T1000 (cell line): ENCODE results near the gene MYT1.

Source experiments
- DNase-seq: peaks from one replicate; lab custom pipeline; 2025; ENCODE audit warnings: mixed read lengths; lab: John Stamatoyannopoulos, UW

MYT1 gene

DNA sequence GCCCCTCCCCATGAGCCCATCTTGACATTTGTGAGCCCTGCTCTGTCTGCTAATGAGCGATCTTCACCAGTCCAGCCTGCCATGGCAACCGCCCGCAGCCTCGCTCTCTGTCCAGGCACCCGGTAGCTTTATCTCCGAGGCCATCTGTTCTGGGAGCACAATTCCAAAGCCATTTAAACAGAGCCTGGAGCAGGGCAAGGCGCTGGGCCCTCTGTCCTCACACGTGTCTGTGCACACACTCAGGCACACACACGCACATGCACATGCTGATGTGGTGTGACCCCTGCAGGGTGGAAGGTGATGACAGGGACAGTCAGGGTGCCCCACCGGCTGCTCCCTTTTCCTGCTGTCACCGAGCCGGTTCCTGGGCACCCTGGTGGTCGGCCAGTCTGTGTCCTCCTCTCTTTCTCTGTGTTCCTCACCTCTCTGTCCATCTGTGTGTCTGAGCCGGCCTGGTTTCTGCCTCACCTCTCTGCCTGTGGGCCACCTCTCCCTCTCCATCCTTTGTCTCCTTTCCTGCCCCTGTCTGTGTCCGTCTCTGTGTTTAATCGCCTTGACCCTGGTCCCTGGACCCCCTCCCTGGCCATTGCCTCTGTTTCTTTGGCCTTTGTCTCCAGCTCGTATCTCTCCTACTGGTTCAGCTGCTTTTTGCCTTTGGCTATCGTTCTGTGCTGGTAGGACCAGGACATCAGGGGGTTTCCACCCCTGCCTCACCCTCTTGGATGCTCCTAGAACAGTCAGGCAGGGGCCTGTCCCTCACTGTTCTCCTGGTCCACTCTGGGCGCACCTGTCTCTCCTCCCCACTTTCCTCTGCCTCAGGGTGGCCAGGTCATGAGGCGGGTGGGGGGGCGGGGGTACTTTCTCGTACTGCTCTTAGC lies 8.8 kb upstream of the MYT1 start:
- no peak for DNase-seq

- DNase-seq, result no peak
Observed at GRCh38 chr20:64156136-64156885, 7.9 kb upstream of the MYT1 start.

- DNase-seq, result no peak
Observed at GRCh38 chr20:64156886-64157875, 7.1 kb upstream of the MYT1 start.

DNA sequence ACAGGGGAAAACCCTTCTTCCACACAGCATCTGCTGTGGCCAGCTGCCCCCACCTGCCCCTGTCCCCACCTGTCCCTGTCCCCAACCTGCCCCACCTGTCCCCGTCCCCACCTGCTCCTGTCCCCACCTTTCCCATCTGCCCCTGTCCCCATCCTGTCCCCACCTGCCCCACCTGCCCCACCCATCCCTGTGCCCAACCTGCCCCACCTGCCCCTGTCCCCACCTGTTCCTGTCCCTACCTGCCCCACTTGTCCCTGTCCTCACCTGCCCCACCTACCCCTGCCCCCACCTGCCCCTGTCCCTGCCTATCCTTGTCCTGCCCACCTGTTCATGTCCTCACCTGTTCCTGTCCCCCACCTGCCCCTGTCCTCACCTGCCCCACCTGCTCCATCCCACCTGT lies 6.4 kb upstream of the MYT1 start:
- no peak for DNase-seq

GRCh38 chr20:64158346-64159285 lies 5.6 kb upstream of the MYT1 start:
- no peak for DNase-seq

GRCh38 chr20:64159286-64159680 lies 5.0 kb upstream of the MYT1 start:
- no peak for DNase-seq

DNA sequence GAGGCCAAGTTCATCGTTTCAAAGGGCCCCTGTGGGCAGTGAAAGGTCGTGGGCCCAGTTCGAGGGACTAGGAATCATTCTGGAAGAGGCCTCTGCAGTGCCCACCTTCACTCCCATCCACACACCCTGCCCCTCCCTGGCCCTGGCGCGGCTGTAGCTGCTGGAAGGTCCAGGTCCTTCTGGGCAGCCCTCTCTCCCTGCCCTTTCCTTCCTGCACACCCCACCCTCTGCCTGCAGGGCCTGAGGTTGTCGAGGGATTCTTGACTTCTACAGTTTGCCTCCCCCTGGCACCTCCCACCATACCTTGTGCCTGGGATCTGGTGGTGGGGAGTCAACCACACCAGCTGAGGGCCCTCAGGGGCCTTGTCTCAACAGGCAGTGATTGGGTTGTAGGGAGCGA lies 4.5 kb upstream of the MYT1 start:
- DNase-seq, result no peak

DNA sequence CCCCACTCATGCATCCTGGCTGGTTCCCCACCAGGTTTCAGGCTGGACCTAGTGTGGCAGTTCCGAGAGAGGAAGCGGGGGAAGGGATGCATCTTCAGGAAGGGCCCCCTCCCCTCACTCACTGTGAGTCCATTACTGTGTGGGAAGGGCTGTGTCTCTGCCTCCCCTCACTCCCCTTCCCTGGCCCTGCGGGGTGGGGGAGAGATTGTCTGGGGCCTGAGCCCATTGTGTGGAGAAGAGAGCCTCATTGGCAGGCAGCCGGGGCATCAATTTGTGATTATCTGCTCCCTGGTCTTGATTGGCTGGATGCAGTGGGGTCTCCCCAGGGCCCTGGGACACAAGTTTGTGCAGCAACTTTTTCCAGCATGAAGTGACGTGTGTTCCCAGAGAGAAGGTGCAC lies 4.1 kb upstream of the MYT1 start:
- DNase-seq, result no peak

DNA sequence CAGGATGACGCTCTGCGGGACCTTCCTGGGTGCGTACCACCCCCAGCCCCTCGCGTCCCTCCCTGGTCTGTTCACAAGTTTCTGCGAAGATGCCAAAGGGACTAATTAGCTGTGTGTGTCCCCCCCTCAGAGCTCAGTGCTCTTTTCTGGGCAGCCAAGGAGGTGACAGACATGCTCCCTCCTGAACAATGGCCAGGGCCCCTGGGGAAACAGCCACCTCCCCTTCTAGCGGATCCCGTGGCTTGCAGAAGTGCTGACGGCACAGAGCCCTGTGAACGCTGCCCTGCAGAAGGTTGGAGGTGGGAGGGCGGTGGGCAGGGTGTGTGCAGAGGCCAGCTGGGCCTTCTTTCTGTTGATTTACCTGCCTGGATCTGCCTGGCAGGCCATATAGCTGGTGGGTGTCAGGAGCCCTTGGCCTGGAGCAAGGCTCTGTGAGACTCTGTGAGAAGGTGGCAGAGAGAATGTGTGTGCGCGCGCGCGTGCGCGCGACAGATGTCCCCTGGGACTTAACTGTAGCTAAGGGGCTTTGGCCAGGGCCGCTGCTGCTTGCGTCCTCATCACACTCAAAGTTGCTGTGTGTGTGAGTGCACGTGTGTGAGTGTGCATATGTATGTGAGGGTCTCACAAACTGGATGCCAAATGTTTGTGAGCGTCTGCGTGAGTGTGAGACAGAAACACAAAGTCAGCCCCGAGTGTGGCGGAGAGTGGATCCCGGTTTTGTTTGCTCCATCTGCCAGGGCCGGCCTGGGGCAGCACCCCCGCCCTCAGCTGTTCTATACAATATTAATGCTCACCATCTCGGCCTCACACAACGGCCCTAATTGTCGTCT lies 3.5 kb upstream of the MYT1 start:
- no peak for DNase-seq

DNA sequence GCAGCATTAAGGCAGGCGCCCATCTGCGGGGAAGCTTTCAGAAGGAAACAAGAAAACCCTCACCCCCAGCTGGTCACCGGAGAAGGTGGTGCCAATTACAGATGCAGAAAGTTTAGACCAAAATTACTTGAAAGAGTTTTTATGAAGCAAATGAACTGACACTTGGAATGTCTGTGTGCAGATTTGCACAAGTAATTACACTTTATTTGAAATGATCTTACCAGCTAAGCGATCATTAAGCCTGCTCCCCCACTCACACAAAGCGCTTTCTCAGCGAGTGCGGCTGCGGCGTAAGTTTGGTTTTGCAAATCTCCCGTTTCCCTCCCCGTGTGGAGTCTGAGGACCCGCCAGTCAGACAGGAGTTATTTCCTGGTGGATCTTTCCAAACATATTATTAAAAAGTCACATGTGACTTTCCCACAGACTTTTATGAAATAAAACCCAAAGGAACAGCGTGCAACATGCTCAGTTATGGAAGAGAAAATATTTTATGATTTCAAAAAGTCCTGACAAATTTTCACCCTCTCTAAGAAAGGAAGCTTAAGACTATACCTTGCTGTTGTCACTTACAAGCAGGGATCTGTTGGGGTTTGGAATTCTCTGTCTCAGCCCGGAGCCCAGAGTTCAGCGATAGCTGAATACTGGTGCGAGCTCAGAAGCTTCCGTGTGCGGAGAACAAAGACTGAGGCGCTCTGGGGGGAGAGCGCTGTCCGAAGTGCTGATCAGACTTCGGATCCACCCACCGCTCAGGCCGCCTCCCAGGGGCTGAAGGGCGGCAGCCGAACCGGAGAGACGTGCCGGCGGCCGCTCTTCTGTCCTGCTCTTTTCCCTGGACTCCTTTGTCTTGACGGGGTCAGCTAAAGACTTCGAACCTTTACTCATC lies 2.7 kb upstream of the MYT1 start:
- DNase-seq, result no peak

DNA sequence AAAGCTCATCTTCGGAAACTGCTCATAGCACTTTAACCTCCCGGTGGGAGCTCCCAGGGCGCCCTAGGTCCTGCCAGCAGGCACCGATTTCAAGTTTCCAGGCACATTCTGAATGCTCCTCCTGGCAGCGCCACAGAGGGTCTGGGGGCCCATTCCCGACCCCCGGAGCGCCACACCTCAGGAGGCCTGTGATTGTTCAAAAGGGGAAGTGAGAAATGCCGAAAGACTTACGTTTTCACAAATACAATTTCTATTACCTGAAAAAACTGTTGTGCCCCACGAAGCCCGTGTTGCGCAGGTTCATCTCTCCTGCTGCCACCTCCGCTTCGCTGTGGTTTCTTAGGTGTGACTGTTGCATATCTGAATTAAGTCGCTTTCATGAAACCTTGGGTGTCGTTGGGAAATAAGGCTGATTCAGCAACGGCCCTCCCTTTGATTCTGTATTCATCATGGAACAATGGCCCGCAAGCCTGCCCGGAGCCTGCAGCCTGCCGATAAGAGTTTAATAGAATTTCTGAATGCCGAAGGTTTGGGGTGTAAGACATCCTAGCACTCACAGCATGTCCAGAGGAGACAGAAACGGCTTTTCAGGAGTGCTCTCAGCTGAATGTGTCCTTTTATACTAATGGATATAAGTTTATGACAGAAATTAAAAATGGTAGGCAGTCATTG lies 1.9 kb upstream of the MYT1 start:
- DNase-seq, result no peak

DNA sequence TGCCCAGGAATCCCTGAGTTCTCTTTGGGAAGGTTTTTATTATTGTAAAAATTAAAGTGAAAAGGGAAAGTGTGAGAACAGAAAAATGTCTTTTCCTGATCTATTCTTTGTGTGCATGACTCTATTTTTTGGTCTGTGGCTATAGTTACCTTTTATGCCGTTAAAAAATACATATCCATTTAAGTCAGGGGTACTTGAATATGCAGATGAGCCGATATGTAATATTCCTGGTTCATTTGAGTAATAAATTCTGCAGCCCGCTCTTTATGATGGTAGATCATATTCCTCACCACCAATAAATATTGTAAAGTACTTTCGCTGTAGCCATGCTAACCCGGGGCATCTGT lies 503 bp upstream of the MYT1 start:
- no peak for DNase-seq

- no peak for DNase-seq
Observed at GRCh38 chr20:64165866-64166600, 1.8 kb downstream of the MYT1 start.

DNA sequence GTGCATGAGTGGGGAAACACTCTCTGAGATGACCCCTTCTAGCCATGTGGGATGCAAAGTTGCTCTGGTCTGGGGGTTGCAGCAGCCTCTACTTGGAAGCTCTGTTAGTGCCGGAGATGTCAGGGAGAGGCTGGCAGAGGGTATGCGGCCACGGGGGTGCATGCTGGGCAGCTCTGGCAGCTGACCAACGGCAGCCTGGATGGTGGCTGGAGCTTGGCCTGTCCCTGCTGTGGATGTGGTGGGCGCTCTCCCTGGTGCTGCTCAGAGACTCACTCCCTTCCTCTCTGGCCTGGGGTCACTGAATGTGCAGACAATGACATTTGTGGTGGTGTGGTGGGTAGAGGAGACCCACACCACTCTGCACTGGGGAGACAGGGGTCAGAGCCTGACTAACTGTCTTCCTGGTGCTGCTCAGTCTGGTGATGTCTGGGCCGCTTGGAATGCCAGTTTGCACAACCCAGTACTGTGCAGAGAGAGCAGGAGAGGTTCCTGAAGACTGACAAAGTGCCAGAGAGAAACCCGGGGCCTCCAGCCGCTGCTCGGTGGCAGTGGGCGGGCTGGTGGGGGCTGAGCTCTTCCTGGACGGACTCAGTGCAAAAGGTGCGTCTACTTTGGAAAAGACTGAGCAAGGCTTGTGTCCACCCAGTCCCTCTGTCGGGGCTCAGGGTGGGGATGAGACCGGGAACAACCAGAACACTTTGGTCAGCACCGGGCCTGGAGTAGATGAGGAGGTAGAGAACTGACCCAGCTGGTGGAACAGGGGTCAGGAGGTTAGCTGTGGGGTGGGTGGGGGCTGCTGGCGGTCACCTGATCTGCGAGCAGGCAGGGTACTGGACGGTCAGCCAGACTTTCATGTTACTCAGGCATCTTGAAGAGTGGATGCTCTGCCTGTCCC lies 2.7 kb downstream of the MYT1 start:
- no peak for DNase-seq

DNA sequence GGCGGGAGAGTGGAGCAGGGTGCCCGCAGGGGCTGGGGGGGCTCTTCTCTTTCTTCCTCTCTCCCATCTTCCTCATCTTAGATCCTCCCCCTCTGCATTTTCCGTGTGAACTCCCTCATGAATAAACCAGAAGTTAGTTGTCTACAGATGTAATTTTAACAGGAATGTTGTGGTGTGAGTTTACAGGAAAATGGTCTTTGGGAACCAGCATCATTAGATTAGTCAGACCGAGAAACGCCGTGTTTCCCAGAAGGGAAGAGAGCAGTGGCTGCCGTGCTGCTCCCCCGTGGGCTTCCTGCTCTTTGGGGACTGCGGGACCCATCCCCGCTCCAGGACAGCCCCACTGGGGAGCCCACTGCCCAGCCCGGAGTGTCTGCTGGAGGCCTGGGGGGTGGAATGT lies 3.4 kb downstream of the MYT1 start:
- no peak for DNase-seq

GRCh38 chr20:64168381-64169090 lies 4.3 kb downstream of the MYT1 start:
- DNase-seq, result no peak
